H1 (cell line): ENCODE data around the gene LONP2. TPM values are rescaled to one million over a fixed set of nuclear protein-coding genes. Genes with fewer than 3 reads are reported as not detected.

Experiments
- HDAC2 ChIP-seq, 2 experiments: fragments of 300-600 bp in 1 of 2; sonication (generic) in 1 of 2; IDR thresholded peaks; 2 replicates each; pipeline ENCODE4 v1.6.1; 2011 to 2012; ENCODE audit warnings: low read depth in 2 of 2, low read length in 2 of 2, mild to moderate bottlenecking in 2 of 2, moderate library complexity in 2 of 2, borderline replicate concordance in 1 of 2, inconsistent platforms in 1 of 2
- SIN3A ChIP-seq, 2 experiments: IDR thresholded peaks in 1 of 2; conservative IDR thresholded peaks in 1 of 2; 2 replicates each; pipeline ENCODE4 v1.6.1; 2011 to 2012; ENCODE audit warnings: low read length in 2 of 2, improper control_type of control experiment in 1 of 2, low read depth in 1 of 2, mild to moderate bottlenecking in 1 of 2
- SP2 ChIP-seq: IDR thresholded peaks from 2 replicates; pipeline ENCODE4 v1.6.1; 2012; ENCODE audit warnings: mild to moderate bottlenecking, low read length, inconsistent platforms
- ZNF274 ChIP-seq: IDR thresholded peaks from 2 replicates; pipeline ENCODE4 v1.7.0; 2012; ENCODE audit warnings: low read length, borderline replicate concordance; ENCODE audit errors: extremely low read depth
- polyA plus RNA-seq, 7 experiments: library from polyadenylated mRNA; depleted of rRNA in 3 of 7; stranded (reverse) in 5 of 7; unstranded in 2 of 7; fragments of >200 nt in 5 of 7; fragments of 200-250 nt in 2 of 7; gene quantifications; 1 replicate in 5 of 7; 2 replicates in 1 of 7; 4 replicates in 1 of 7; pipeline versions ENCODE4 v1.2.1 to v1.2.3, GENCODE V29; 2011 to 2013; ENCODE audit warnings: missing spikeins in 2 of 7, mixed read lengths in 2 of 7
- total RNA-seq: library from RNA; stranded (reverse); fragmentation: NEBNext Ultra II Directional; extraction: Animal tissue kit (Norgen Biotek cat#: 25700); gene quantifications from 2 replicates; pipeline ENCODE4 v1.2.1, GENCODE V29; 2021

LONP2 gene
- total and polyA plus RNA-seq, 2 of the 8 experiments (the other 6 are each of a cell fraction or from before 2014, with no cell fraction given) = 8.1 to 23.1 TPM

- TF ChIP-seq HDAC2 (IDR thresholded peaks at IDR 0.05; ENCODE audit: borderline replicate concordance in 1 of 2, low read depth in 2 of 2, low read length in 2 of 2) (no peak), SP2 (no peak), SIN3A (conservative IDR thresholded peaks at IDR 0.05 in 1 of 2, IDR thresholded peaks at IDR 0.05 in 1 of 2; ENCODE audit: low read depth in 1 of 2, low read length in 2 of 2) (no peak), ZNF274 (no peak)
Observed at GRCh38 chr16:48247311-48247710, 3.2 kb downstream of the LONP2 start, which contains the start of gene ABCC11 (continued).
